Activated CD8-positive, alpha-beta T cell treated with anti-CD3 and anti-CD28 coated beads for 36 hours (primary cell): ENCODE measurements around the gene AXIN2. TPM values are rescaled to one million over a fixed set of nuclear protein-coding genes. Genes with fewer than 3 reads are reported as not detected.
A peak's percentile ranks its signal among the peaks of the same experiment; 100 is the strongest.

Experiments
- ATAC-seq: fragments of 200-7000 bp; cut with Tn5 transposase; one replicate; pipeline ENCODE4 v1.10.0; 2021; ENCODE audit warnings: mild to moderate bottlenecking, moderate library complexity
- CTCF ChIA-PET: fragments of 350-600 bp; sonication (Branson Sonifier 250); formaldehyde crosslinking; loops from one replicate; lab custom pipeline; 2021; ENCODE audit warnings: antibody characterized with exemption; lab: Charles Lee
- POLR2A ChIA-PET: fragments of 350-600 bp; sonication (Branson Sonifier 250); formaldehyde crosslinking; loops from one replicate; lab custom pipeline; 2021; ENCODE audit warnings: antibody characterized with exemption; lab: Charles Lee
- DNase-seq: peaks from one replicate; pipeline ENCODE4 v3.0.0-alpha.2; 2020
- H3K27ac Mint-ChIP-seq: one replicate; pipeline ENCODE4 v1.8.0; 2021; ENCODE audit warnings: mild to moderate bottlenecking, mixed read lengths
- H3K27me3 Mint-ChIP-seq: one replicate; pipeline ENCODE4 v1.8.0; 2021; ENCODE audit warnings: mixed read lengths
- H3K36me3 Mint-ChIP-seq: one replicate; pipeline ENCODE4 v1.8.0; 2021; ENCODE audit warnings: low read depth, mixed read lengths
- H3K4me1 Mint-ChIP-seq: one replicate; pipeline ENCODE4 v1.8.0; 2021; ENCODE audit warnings: low read depth, mixed read lengths
- H3K4me3 Mint-ChIP-seq: one replicate; pipeline ENCODE4 v1.8.0; 2021; ENCODE audit warnings: mild to moderate bottlenecking, moderate library complexity, mixed read lengths
- H3K9me3 Mint-ChIP-seq: one replicate; pipeline ENCODE4 v1.8.0; 2021; ENCODE audit warnings: mixed read lengths
- CTCF ChIP-seq: fragments of 200-600 bp; IDR thresholded peaks from one replicate; pipeline ENCODE4 v1.8.0; 2022; ENCODE audit warnings: antibody characterized with exemption, mild to moderate bottlenecking
- intact Hi-C: fragments of 100-400 bp; cut with micrococcal nuclease; formaldehyde crosslinking; loops from one replicate; pipeline ENCODE4 v1.10.0; 2022
- total RNA-seq, 2 experiments: library from RNA; stranded (reverse); gene quantifications; one replicate each; pipeline ENCODE4 v1.2.3, GENCODE V29; 2021

AXIN2 gene
- total RNA-seq, 2 experiments from 2014 or later: 0.69 to 1.0 TPM

- no peak for TF ChIP-seq CTCF
- H3K9me3 Mint-ChIP-seq: no peaks in the 10 kb centered on the region
- ATAC-seq (no peak), DNase-seq (no peak)
- peak overlapping the region; percentile 16 for H3K27ac Mint-ChIP-seq
- CTCF ChIA-PET: interaction anchor here (0.8 to 1.4 kb wide), 4 partner anchors 10 to 29 kb away, joined by 3 to 4 read pairs (median 3); no protein-coding TSS in a partner anchor
- intact Hi-C loops: no loop called here
- no peaks in the 10 kb centered on the region for H3K36me3 Mint-ChIP-seq
- H3K4me3 Mint-ChIP-seq: no peak overlapping the region
- peaks cover 21% of the 10 kb centered on the region for H3K4me1 Mint-ChIP-seq
- H3K27me3 Mint-ChIP-seq: no peaks in the 10 kb centered on the region
- POLR2A ChIA-PET: interaction anchor here (1.6 kb wide), 1 partner anchor 10 kb away, joined by 6 read pairs; no protein-coding TSS in a partner anchor
Observed at GRCh38 chr17:65583921-65584603, 22.6 kb upstream of the AXIN2 start.

GRCh38 chr17:65576939-65577338 is 15.5 kb upstream of the AXIN2 start:
- DNase-seq (no peak), ATAC-seq (no peak)
- intact Hi-C loops: no loop called here
- Mint-ChIP-seq H3K4me3 (no peak overlapping the region), H3K9me3 (no peaks in the 10 kb centered on the region), H3K36me3 (no peaks in the 10 kb centered on the region), H3K4me1 (no peaks in the 10 kb centered on the region), H3K27ac (no peak overlapping the region), H3K27me3 (no peaks in the 10 kb centered on the region)
- no peak for TF ChIP-seq CTCF
- POLR2A ChIA-PET: no interaction called here
- CTCF ChIA-PET: no interaction called here

GRCh38 chr17:65573282-65573602 is 11.8 kb upstream of the AXIN2 start:
- DNase-seq (no peak), ATAC-seq (no peak)
- no peaks in the 10 kb centered on the region for H3K36me3 Mint-ChIP-seq
- no peaks in the 10 kb centered on the region for H3K4me1 Mint-ChIP-seq
- ChIA-PET POLR2A (no interaction called here), CTCF (no interaction called here)
- H3K9me3 Mint-ChIP-seq: no peaks in the 10 kb centered on the region
- intact Hi-C loops: no loop called here
- TF ChIP-seq CTCF: no peak
- H3K27me3 Mint-ChIP-seq: no peaks in the 10 kb centered on the region
- H3K4me3 Mint-ChIP-seq: no peak overlapping the region
- no peak overlapping the region for H3K27ac Mint-ChIP-seq

GRCh38 chr17:65572581-65573281 is 11.3 kb upstream of the AXIN2 start:
- H3K4me1 Mint-ChIP-seq: no peaks in the 10 kb centered on the region
- DNase-seq: no peak
- no peaks in the 10 kb centered on the region for H3K9me3 Mint-ChIP-seq
- H3K36me3 Mint-ChIP-seq: no peaks in the 10 kb centered on the region
- no peak overlapping the region for H3K4me3 Mint-ChIP-seq
- no peak for ATAC-seq
- ChIA-PET POLR2A (no interaction called here), CTCF (no interaction called here)
- H3K27me3 Mint-ChIP-seq: no peaks in the 10 kb centered on the region
- TF ChIP-seq CTCF: no peak
- H3K27ac Mint-ChIP-seq: no peak overlapping the region
- intact Hi-C loops: no loop called here

- intact Hi-C loops: no loop called here
- Mint-ChIP-seq H3K27ac (no peak overlapping the region), H3K4me3 (no peak overlapping the region), H3K4me1 (no peaks in the 10 kb centered on the region), H3K36me3 (no peaks in the 10 kb centered on the region), H3K9me3 (no peaks in the 10 kb centered on the region), H3K27me3 (no peaks in the 10 kb centered on the region)
- CTCF ChIA-PET: interaction anchor here (1.1 kb wide), 1 partner anchor 277 kb away, joined by 4 read pairs; no protein-coding TSS in a partner anchor
- POLR2A ChIA-PET: no interaction called here
- DNase-seq (no peak), ATAC-seq (no peak)
- no peak for TF ChIP-seq CTCF
Observed at GRCh38 chr17:65572186-65572580, 10.7 kb upstream of the AXIN2 start.
